Mesenchymal stem cell (in vitro differentiated cells and primary cell): ENCODE results near the gene TBC1D16.
"Not testable (repeated sequence)": the region's sequence is repeated elsewhere in the genome, so short reads cannot be mapped to it uniquely, and the experiment has no call there.

ENCODE experiments used
- DNase-seq: peaks from one replicate; pipeline ENCODE4 v3.0.0-alpha.2; 2013
- H2AFZ ChIP-seq: one replicate; pipeline ENCODE4 v1.6.1; 2013; ENCODE audit warnings: low read depth, mild to moderate bottlenecking, control low read depth, inconsistent platforms, low read length, moderate library complexity
- H2AK5ac ChIP-seq: 2 replicates; pipeline ENCODE4 v1.6.1; 2013; ENCODE audit warnings: low read length, moderate library complexity, mild to moderate bottlenecking, inconsistent platforms; ENCODE audit not compliant: severe bottlenecking
- H2BK120ac ChIP-seq: one replicate; pipeline ENCODE4 v1.6.1; 2013; ENCODE audit warnings: low read depth, mild to moderate bottlenecking, inconsistent platforms, low read length, moderate library complexity
- H2BK12ac ChIP-seq, 2 experiments: one replicate each; pipeline ENCODE4 v1.6.1; 2013; ENCODE audit warnings: inconsistent platforms in 2 of 2, low read length in 2 of 2, mild to moderate bottlenecking in 2 of 2, moderate library complexity in 2 of 2, control low read depth in 1 of 2
- H2BK15ac ChIP-seq: one replicate; pipeline ENCODE4 v1.6.1; 2013; ENCODE audit warnings: mild to moderate bottlenecking, low read depth, inconsistent platforms; ENCODE audit not compliant: poor library complexity, severe bottlenecking
- H2BK5ac ChIP-seq: 2 replicates; pipeline ENCODE4 v1.6.1; 2013; ENCODE audit warnings: low read depth, mild to moderate bottlenecking, low read length, control low read depth, inconsistent platforms; ENCODE audit not compliant: poor library complexity, severe bottlenecking
- H3K14ac ChIP-seq, 2 experiments: one replicate each; pipeline ENCODE4 v1.6.1; 2013; ENCODE audit warnings: inconsistent platforms in 2 of 2, low read length in 2 of 2, control low read depth in 1 of 2, mild to moderate bottlenecking in 1 of 2, moderate library complexity in 1 of 2
- H3K18ac ChIP-seq, 2 experiments: one replicate each; pipeline ENCODE4 v1.6.1; 2013; ENCODE audit warnings: inconsistent platforms in 2 of 2, low read length in 2 of 2, control low read depth in 1 of 2, low read depth in 1 of 2, mild to moderate bottlenecking in 1 of 2
- H3K23ac ChIP-seq, 2 experiments: one replicate each; pipeline ENCODE4 v1.6.1; 2013; ENCODE audit warnings: inconsistent platforms in 2 of 2, low read length in 2 of 2, mild to moderate bottlenecking in 2 of 2, moderate library complexity in 2 of 2, control low read depth in 1 of 2
- H3K27ac ChIP-seq: 2 replicates; pipeline ENCODE4 v1.5.1; 2013; ENCODE audit warnings: mild to moderate bottlenecking, moderate library complexity, low read length, control low read depth, inconsistent platforms; ENCODE audit not compliant: poor library complexity, severe bottlenecking
- H3K27me3 ChIP-seq, 2 experiments: 2 replicates each; pipeline versions ENCODE4 v1.6.1 to v1.7.0; 2013; ENCODE audit warnings: low read length in 2 of 2, mild to moderate bottlenecking in 2 of 2, moderate library complexity in 2 of 2, control low read depth in 1 of 2, inconsistent platforms in 1 of 2; ENCODE audit not compliant: control insufficient read depth in 1 of 2, insufficient read depth in 1 of 2
- H3K36me3 ChIP-seq, 2 experiments: 2 replicates each; pipeline versions ENCODE4 v1.6.1 to v1.7.0; 2013; ENCODE audit warnings: low read length in 2 of 2, control low read depth in 1 of 2, inconsistent platforms in 1 of 2, low read depth in 1 of 2, mild to moderate bottlenecking in 1 of 2; ENCODE audit not compliant: insufficient read depth in 2 of 2, control insufficient read depth in 1 of 2
- H3K4ac ChIP-seq, 2 experiments: one replicate each; pipeline ENCODE4 v1.6.1; 2013; ENCODE audit warnings: inconsistent platforms in 2 of 2, low read length in 2 of 2, mild to moderate bottlenecking in 2 of 2, moderate library complexity in 2 of 2, control low read depth in 1 of 2, low read depth in 1 of 2
- H3K4me1 ChIP-seq: 2 replicates; pipeline ENCODE4 v1.6.1; 2013; ENCODE audit warnings: low read depth, low read length, control low read depth; ENCODE audit not compliant: control insufficient read depth, insufficient read depth
- H3K4me2 ChIP-seq: 2 replicates; pipeline ENCODE4 v1.6.1; 2013; ENCODE audit warnings: low read length, mild to moderate bottlenecking, inconsistent platforms; ENCODE audit not compliant: poor library complexity, severe bottlenecking
- H3K4me3 ChIP-seq, 2 experiments: 2 replicates each; pipeline versions ENCODE4 v1.5.1 to v1.7.0; 2013; ENCODE audit warnings: low read length in 2 of 2, mild to moderate bottlenecking in 2 of 2, control low read depth in 1 of 2, low read depth in 1 of 2; ENCODE audit not compliant: insufficient read depth in 1 of 2
- H3K79me1 ChIP-seq: replicated peaks from 2 replicates; pipeline ENCODE4 v1.6.1; 2013; ENCODE audit warnings: mild to moderate bottlenecking, control low read depth, low read length, inconsistent platforms; ENCODE audit not compliant: poor library complexity, severe bottlenecking
- H3K9ac ChIP-seq: 2 replicates; pipeline ENCODE4 v1.7.0; 2013; ENCODE audit warnings: mild to moderate bottlenecking, low read length, moderate library complexity
- H3K9me3 ChIP-seq: 2 replicates; pipeline ENCODE4 v1.7.0; 2013; ENCODE audit warnings: mild to moderate bottlenecking, low read length; ENCODE audit not compliant: control insufficient read depth
- H4K8ac ChIP-seq: one replicate; pipeline ENCODE4 v1.6.1; 2013; ENCODE audit warnings: inconsistent platforms, mild to moderate bottlenecking, low read length, moderate library complexity
- H4K91ac ChIP-seq: one replicate; pipeline ENCODE4 v1.6.1; 2013; ENCODE audit warnings: mild to moderate bottlenecking, low read length, inconsistent platforms
- WGBS: methylation state at CpG from one replicate; pipeline ENCODE4 v1.1.7; 2013; ENCODE audit warnings: mixed read lengths; 5-methylcytosine and 5-hydroxymethylcytosine counted together

Gene TBC1D16

DNA sequence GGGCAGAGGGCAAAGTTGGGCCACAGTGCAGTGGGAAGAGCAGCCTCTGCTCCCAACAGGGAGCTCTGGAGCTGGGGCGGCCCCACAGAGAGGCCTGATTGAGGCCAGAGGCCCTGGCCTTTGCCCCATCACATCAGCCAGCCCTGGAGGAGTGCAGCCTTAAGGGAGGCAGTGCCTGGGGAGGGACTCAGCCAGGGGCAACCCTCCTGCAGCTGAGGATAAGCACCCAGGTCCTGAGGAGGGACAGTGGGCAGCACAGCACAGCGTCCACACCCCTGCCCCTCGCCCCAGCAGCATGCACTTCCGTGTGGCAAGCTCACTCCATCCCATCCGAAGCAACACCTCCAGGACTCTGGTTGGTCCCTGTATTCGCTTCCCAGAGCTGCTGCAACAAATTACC is 134.5 kb downstream of the TBC1D16 start:
- no peak overlapping the region for H2AFZ ChIP-seq
- H3K4me1 ChIP-seq, result no peaks in the 10 kb centered on the region
- DNase-seq, result no peak
- peaks cover 26 to 77% of the 10 kb centered on the region in 2 experiments for H3K27me3 ChIP-seq
- no peak overlapping the region for H3K9ac ChIP-seq
- 86% methylated on average over 6 of the region's 6 CpGs for WGBS
- H3K27ac ChIP-seq, result no peak overlapping the region
- H4K8ac ChIP-seq, result no peak overlapping the region
- H3K36me3 ChIP-seq, result no peaks in the 10 kb centered on the region
- no peak overlapping the region for H3K4me3 ChIP-seq
- peaks cover 11% of the 10 kb centered on the region for H3K9me3 ChIP-seq
- H2BK120ac ChIP-seq, result no peak overlapping the region
- H3K23ac ChIP-seq, result no peak overlapping the region
- H2AK5ac ChIP-seq, result no peak overlapping the region
- H3K79me1 ChIP-seq, result no peaks in the 10 kb centered on the region
- H3K4ac ChIP-seq, result no peak overlapping the region
- no peak overlapping the region for H3K4me2 ChIP-seq
- H2BK5ac ChIP-seq, result no peak overlapping the region
- H3K18ac ChIP-seq, result no peak overlapping the region
- no peak overlapping the region for H3K14ac ChIP-seq
- H2BK15ac ChIP-seq, result no peak overlapping the region
- H4K91ac ChIP-seq, result peak overlapping the region; percentile 40
- H2BK12ac ChIP-seq, result no peak overlapping the region

DNA sequence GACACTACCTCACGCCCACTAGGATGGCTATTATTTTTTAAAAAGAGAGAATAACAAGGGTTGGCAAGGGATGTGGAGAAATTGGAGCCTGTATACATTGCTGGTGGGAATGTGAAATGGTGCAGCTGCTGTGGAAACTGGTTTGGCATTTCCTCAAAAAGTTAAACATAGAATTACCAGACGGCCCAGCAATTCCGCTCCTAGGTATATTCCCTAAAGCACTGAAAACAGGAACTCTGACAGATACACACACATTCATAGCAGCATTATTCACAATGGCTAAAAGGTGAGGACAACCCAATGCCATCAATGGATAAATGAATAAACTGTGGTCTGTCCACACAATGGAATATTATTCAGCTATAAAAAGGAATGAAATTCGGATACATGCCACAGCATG is 136.1 kb downstream of the TBC1D16 start:
- no peak overlapping the region for H3K18ac ChIP-seq
- H2AK5ac ChIP-seq, result no peak overlapping the region
- H3K14ac ChIP-seq, result no peak overlapping the region
- 100% methylated on average over 1 of the region's 4 CpGs for WGBS
- no peaks in the 10 kb centered on the region for H3K36me3 ChIP-seq
- no peak overlapping the region for H2BK15ac ChIP-seq
- peaks cover 11% of the 10 kb centered on the region for H3K9me3 ChIP-seq
- no peaks in the 10 kb centered on the region for H3K79me1 ChIP-seq
- no peak overlapping the region for H4K8ac ChIP-seq
- no peak overlapping the region for H2AFZ ChIP-seq
- H2BK12ac ChIP-seq, result no peak overlapping the region
- no peak overlapping the region for H2BK120ac ChIP-seq
- no peak overlapping the region for H3K4me3 ChIP-seq
- no peak for DNase-seq
- no peak overlapping the region for H3K9ac ChIP-seq
- no peaks in the 10 kb centered on the region for H3K4me1 ChIP-seq
- no peak overlapping the region for H4K91ac ChIP-seq
- H3K27me3 ChIP-seq, result peaks cover 29 to 64% of the 10 kb centered on the region in 2 experiments
- no peak overlapping the region for H3K4me2 ChIP-seq
- no peak overlapping the region for H3K23ac ChIP-seq
- H3K4ac ChIP-seq, result no peak overlapping the region
- no peak overlapping the region for H3K27ac ChIP-seq
- H2BK5ac ChIP-seq, result no peak overlapping the region

DNA sequence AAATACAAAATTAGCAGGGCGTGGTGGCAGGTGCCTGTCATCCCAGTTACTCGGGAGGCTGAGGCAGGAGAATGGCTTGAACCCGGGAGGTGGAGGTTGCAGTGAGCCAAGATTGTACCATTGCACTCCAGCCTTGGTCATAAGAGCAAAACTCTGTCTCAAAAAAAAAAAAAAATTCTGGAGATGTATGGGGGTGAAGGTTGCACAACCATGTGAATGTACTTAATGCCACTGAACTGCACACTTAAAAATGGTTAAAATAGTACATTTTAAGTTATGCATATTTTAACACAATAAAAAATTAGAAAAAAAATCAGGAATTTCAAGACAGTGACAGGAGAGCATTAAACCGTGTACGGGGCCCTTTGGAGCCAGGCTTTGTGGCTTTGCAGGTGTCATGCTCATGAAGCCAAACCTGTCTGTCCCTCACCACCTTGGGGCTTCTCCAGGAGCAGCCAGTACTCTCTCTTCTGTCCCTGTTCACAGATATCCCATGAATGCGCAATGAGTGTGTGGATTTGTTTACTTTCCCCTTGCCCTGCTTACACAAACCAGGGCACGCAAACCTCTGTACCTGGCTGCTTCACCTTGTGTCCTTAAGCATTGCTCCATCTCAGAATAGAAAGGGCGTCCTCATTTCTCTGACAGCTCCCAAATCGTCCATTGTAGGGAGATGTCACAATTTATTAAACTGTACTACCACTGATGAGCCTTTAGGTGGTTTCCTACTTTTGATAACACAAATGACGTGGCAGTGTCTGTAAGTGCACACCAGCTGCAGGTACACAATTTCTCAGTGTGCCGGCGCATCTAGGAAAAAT is 138.2 kb downstream of the TBC1D16 start:
- Histone ChIP-seq H3K79me1 (no peaks in the 10 kb centered on the region), H3K9me3 (peaks cover 11% of the 10 kb centered on the region), H2BK15ac (no peak overlapping the region), H4K8ac (no peak overlapping the region), H2AK5ac (no peak overlapping the region), H3K14ac (no peak overlapping the region), H2BK5ac (no peak overlapping the region), H3K4me1 (no peaks in the 10 kb centered on the region), H3K27ac (no peak overlapping the region), H2BK12ac (no peak overlapping the region), H3K9ac (no peak overlapping the region), H3K4me3 (no peak overlapping the region), H3K4ac (no peak overlapping the region), H3K23ac (no peak overlapping the region), H3K18ac (no peak overlapping the region), H2AFZ (no peak overlapping the region), H2BK120ac (no peak overlapping the region), H3K36me3 (no peaks in the 10 kb centered on the region), H3K4me2 (no peak overlapping the region), H4K91ac (no peak overlapping the region), H3K27me3 (peaks cover 29 to 60% of the 10 kb centered on the region in 2 experiments)
- WGBS, result 76% methylated on average over 12 of the region's 12 CpGs
- no peak for DNase-seq

DNA sequence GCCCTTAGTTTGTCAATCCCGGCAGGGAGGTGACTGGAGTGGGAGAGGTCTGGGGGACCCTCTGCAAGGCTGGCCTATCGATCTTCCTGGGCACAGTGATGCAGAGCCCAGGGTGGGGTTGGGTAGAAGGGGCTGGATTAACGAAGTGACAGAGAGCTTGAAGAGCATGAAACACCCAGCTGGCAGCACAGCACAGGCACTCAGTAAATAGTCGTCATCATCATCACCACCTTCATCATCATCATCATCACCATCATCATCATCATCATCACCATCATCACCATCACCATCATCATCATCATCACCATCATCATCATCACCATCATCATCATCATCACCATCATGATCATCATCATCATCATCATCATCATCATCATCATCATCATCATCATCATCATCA is 142.2 kb downstream of the TBC1D16 start:
- peaks cover 31 to 64% of the 10 kb centered on the region in 2 experiments for H3K27me3 ChIP-seq
- H2BK12ac ChIP-seq, H3K18ac ChIP-seq, H2BK5ac ChIP-seq, H3K9me3 ChIP-seq, H2BK120ac ChIP-seq, H2AK5ac ChIP-seq, H3K36me3 ChIP-seq, H2AFZ ChIP-seq, H3K79me1 ChIP-seq, DNase-seq, H3K27ac ChIP-seq, H4K91ac ChIP-seq, H3K4me2 ChIP-seq, H4K8ac ChIP-seq, H3K9ac ChIP-seq, H2BK15ac ChIP-seq, H3K4me1 ChIP-seq, H3K14ac ChIP-seq, H3K4ac ChIP-seq, H3K23ac ChIP-seq, H3K4me3 ChIP-seq: not testable (repeated sequence)
- 98% methylated on average over 3 of the region's 4 CpGs for WGBS
